HepG2 (cell line): ENCODE data around the gene LRTM2. TPM values are rescaled to one million over a fixed set of nuclear protein-coding genes. Genes with fewer than 3 reads are reported as not detected.

Experiments used
- KDM1A ChIP-seq: IDR thresholded peaks from 2 replicates; pipeline ENCODE4 v1.6.1; 2016; ENCODE audit warnings: missing compliant biosample characterization
- KDM5B ChIP-seq: sonication (generic); formaldehyde crosslinking; IDR thresholded peaks from 2 replicates; pipeline ENCODE4 v1.4.0; 2020; ENCODE audit warnings: missing genetic modification reagents, mild to moderate bottlenecking, borderline replicate concordance
- SOX6 ChIP-seq, 2 experiments: fragments of 450-650 bp in 1 of 2; sonication (generic) in 1 of 2; formaldehyde crosslinking in 1 of 2; IDR thresholded peaks; 2 replicates each; pipeline versions ENCODE4 v1.4.0 to v1.6.1; 2017 to 2020; ENCODE audit warnings: antibody characterized with exemption in 1 of 2, mild to moderate bottlenecking in 1 of 2, missing genetic modification reagents in 1 of 2
- THAP7 ChIP-seq: sonication (generic); formaldehyde crosslinking; IDR thresholded peaks from 2 replicates; pipeline ENCODE4 v1.8.1; 2023; ENCODE audit warnings: mild to moderate bottlenecking, missing genetic modification reagents
- ZMAT3 ChIP-seq: sonication (generic); formaldehyde crosslinking; conservative IDR thresholded peaks from 2 replicates; pipeline ENCODE4 v1.7.0; 2021; ENCODE audit warnings: missing genetic modification reagents
- ZNF142 ChIP-seq: sonication (generic); formaldehyde crosslinking; IDR thresholded peaks from 2 replicates; pipeline ENCODE4 v1.4.0; 2020; ENCODE audit warnings: missing genetic modification reagents
- ZNF276 ChIP-seq: sonication (generic); formaldehyde crosslinking; IDR thresholded peaks from 2 replicates; pipeline ENCODE4 v1.4.0; 2020; ENCODE audit warnings: mild to moderate bottlenecking, low read depth, missing genetic modification reagents
- ZNF766 ChIP-seq: sonication (generic); formaldehyde crosslinking; IDR thresholded peaks from 2 replicates; pipeline ENCODE4 v1.5.0; 2020; ENCODE audit warnings: missing genetic modification reagents, borderline replicate concordance
- ZNF770 ChIP-seq: sonication (generic); formaldehyde crosslinking; IDR thresholded peaks from 2 replicates; pipeline ENCODE4 v1.5.0; 2020; ENCODE audit warnings: mild to moderate bottlenecking, missing genetic modification reagents
- ZNF776 ChIP-seq: sonication (generic); formaldehyde crosslinking; IDR thresholded peaks from 2 replicates; pipeline ENCODE4 v1.4.0; 2020; ENCODE audit warnings: mild to moderate bottlenecking, missing genetic modification reagents
- ZSCAN22 ChIP-seq: sonication (generic); formaldehyde crosslinking; IDR thresholded peaks from 2 replicates; pipeline ENCODE4 v1.4.0; 2020; ENCODE audit warnings: mild to moderate bottlenecking, missing genetic modification reagents
- polyA plus RNA-seq, 8 experiments: library from polyadenylated mRNA; depleted of rRNA in 3 of 8; stranded (reverse) in 7 of 8; unstranded in 1 of 8; fragments of >200 nt; fragmentation: Illumina TruSeq in 4 of 8; extraction: Trizol in 4 of 8; gene quantifications; 2 replicates each; pipeline versions ENCODE4 v1.2.1 to v1.2.3, GENCODE V29; 2011 to 2016; ENCODE audit warnings: low read depth in 4 of 8, missing spikeins in 1 of 8, mixed read lengths in 1 of 8; ENCODE audit not compliant: insufficient read depth in 1 of 8
- total RNA-seq, 5 experiments: library from RNA; depleted of rRNA; stranded (reverse); fragments of >200 nt; fragmentation: Illumina TruSeq; extraction: Trizol; gene quantifications; 2 replicates each; pipeline ENCODE4 v1.2.3, GENCODE V29; 2016; ENCODE audit warnings: low read depth in 1 of 5
- TF ChIP-seq, protein P1 (sequence below): sonication (generic); formaldehyde crosslinking; IDR thresholded peaks from 2 replicates; pipeline ENCODE4 v1.8.1; 2023; ENCODE audit warnings: mild to moderate bottlenecking, moderate library complexity, missing genetic modification reagents

Gene LRTM2
- total and polyA plus RNA-seq, 2 of the 13 experiments (the other 11 are each of a cell fraction or from before 2014, with no cell fraction given), result 0.09 TPM; not detected in 1

GRCh38 chr12:1795785-1796514, 24.4 kb upstream of the LRTM2 start (continued):
- TF ChIP-seq ZNF142 (CRISPR knock-in tag) (peak; percentile 36; the same call in 1 of the 2 replicates), ZMAT3 (CRISPR knock-in tag) (0 out of 2 replicates have a peak, but pooled peaks have one; percentile 46), KDM5B (CRISPR knock-in tag) (peak; percentile 26; the same call in 1 of the 2 replicates), SOX6 (IDR thresholded peaks at IDR 0.05) (no peak), SOX6 (CRISPR knock-in tag; IDR thresholded peaks at IDR 0.05) (0 out of 2 replicates have a peak, but pooled peaks have one; percentile 9), ZNF776 (CRISPR knock-in tag) (peak; percentile 50; the same call in 1 of the 2 replicates), ZNF766 (CRISPR knock-in tag) (peak; percentile 72; the same call in 1 of the 2 replicates), ZNF276 (CRISPR knock-in tag) (0 out of 2 replicates have a peak, but pooled peaks have one; percentile 78), THAP7 (0 out of 2 replicates have a peak, but pooled peaks have one; percentile 7), ZNF770 (CRISPR knock-in tag) (0 out of 2 replicates have a peak, but pooled peaks have one; percentile 17), KDM1A (CRISPR knock-in tag) (peak; percentile 76; the same call in 1 of the 2 replicates), ZSCAN22 (0 out of 2 replicates have a peak, but pooled peaks have one; percentile 49)
- TF ChIP-seq, protein P1, sequence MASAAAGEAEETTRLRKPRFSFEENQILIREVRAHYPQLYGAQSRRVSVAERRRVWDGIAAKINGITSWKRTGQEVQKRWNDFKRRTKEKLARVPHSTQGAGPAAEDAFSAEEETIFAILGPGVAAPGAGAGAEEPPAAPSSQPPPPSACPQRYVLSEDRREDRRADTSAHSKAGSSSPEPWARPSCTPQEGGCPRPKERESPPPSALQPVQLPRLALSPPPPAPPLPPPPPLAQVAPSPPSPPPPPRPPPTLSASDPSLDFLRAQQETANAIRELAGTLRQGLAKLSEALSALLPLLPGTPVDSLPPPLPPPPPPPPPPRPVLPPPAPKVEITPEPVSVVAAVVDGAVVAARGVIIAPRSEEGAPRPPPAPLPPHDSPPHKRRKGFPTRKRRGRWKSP, result 0 out of 2 replicates have a peak, but pooled peaks have one; percentile 47
